A549 (cell line): ENCODE results near the gene PKLR. TPM values are rescaled to one million over a fixed set of nuclear protein-coding genes. Genes with fewer than 3 reads are reported as not detected.
A peak's percentile ranks its signal among the peaks of the same experiment; 100 is the strongest.

Source experiments
- ATAC-seq, 2 experiments: fragments of 200-7000 bp in 1 of 2; fragments of >200 bp in 1 of 2; cut with Nextera tagmentation in 1 of 2; cut with Tn5 transposase in 1 of 2; 3 replicates each; pipeline versions ENCODE4 v1.8.0 to v1.9.1; 2018 to 2020; ENCODE audit warnings: mild to moderate bottlenecking in 1 of 2, moderate library complexity in 1 of 2
- CTCF ChIA-PET: fragments of 300-600 bp; sonication (Branson Sonifier 250); formaldehyde crosslinking; extraction: SDS; loops from one replicate; lab custom pipeline; 2021; ENCODE audit warnings: antibody characterized with exemption, inconsistent platforms; lab: Yijun Ruan, JAX
- POLR2A ChIA-PET: fragments of 350-600 bp; formaldehyde crosslinking; extraction: SDS; loops from one replicate; lab custom pipeline; 2021; ENCODE audit warnings: antibody characterized with exemption, inconsistent platforms; lab: Yijun Ruan, JAX
- DNase-seq, 2 experiments: peaks; one replicate each; pipeline versions ENCODE4 v3.0.0 to v3.0.0-alpha.2; 2011 to 2016; ENCODE audit warnings: low read depth in 1 of 2, low spot score in 1 of 2
- FAIRE-seq: peaks from 2 replicates; lab custom pipeline; 2011; peaks lifted over from hg19 to GRCh38; lab: Jason Lieb, UNC
- H3K27ac ChIP-seq, 2 experiments: fragments of >200 bp; sonication (Bioruptor Twin); formaldehyde crosslinking; 3 replicates each; pipeline ENCODE4 v1.5.1; 2016 to 2017
- H3K4me1 ChIP-seq: fragments of >200 bp; sonication (Bioruptor Twin); formaldehyde crosslinking; 3 replicates; pipeline ENCODE4 v1.6.1; 2016
- H3K4me2 ChIP-seq: fragments of >200 bp; sonication (Bioruptor Twin); formaldehyde crosslinking; 3 replicates; pipeline ENCODE4 v1.6.1; 2016
- H3K4me3 ChIP-seq: fragments of >200 bp; sonication (Bioruptor Twin); formaldehyde crosslinking; 3 replicates; pipeline ENCODE4 v1.5.1; 2016
- H3K9me3 ChIP-seq: fragments of >200 bp; sonication (Bioruptor Twin); formaldehyde crosslinking; 3 replicates; pipeline ENCODE4 v1.6.1; 2016
- ATOH8 ChIP-seq: fragments of 250-450 bp; sonication (Bioruptor Pico); IDR thresholded peaks from 2 replicates; pipeline ENCODE4 v1.5.0; 2020; ENCODE audit warnings: low read depth, mild to moderate bottlenecking, moderate library complexity
- BCL3 ChIP-seq: fragments of >200 bp; sonication (Bioruptor Twin); formaldehyde crosslinking; IDR thresholded peaks from 3 replicates; pipeline ENCODE4 v1.6.1; 2016
- EHMT2 ChIP-seq: fragments of 200-600 bp; sonication (generic); IDR thresholded peaks from 2 replicates; pipeline ENCODE4 v1.6.1; 2016; ENCODE audit warnings: antibody characterized with exemption, low read depth, mild to moderate bottlenecking, moderate library complexity
- EP300 ChIP-seq, 2 experiments: fragments of >200 bp; sonication (Bioruptor Twin); formaldehyde crosslinking; IDR thresholded peaks; 2 replicates in 1 of 2; 3 replicates in 1 of 2; pipeline ENCODE4 v1.6.1; 2016 to 2017
- ESRRA ChIP-seq: fragments of 150-350 bp; IDR thresholded peaks from 2 replicates; pipeline ENCODE4 v1.6.1; 2014; ENCODE audit warnings: mild to moderate bottlenecking, low read length, borderline replicate concordance
- FOSB ChIP-seq: fragments of 250-450 bp; sonication (Bioruptor Pico); IDR thresholded peaks from 2 replicates; pipeline ENCODE4 v1.5.0; 2020; ENCODE audit warnings: mild to moderate bottlenecking, moderate library complexity
- HES2 ChIP-seq: fragments of >200 bp; sonication (Bioruptor Twin); formaldehyde crosslinking; IDR thresholded peaks from 2 replicates; pipeline ENCODE4 v1.6.1; 2016
- HEYL ChIP-seq: fragments of 250-450 bp; sonication (Bioruptor Pico); IDR thresholded peaks from 2 replicates; pipeline ENCODE4 v1.8.0; 2021; ENCODE audit warnings: mild to moderate bottlenecking, moderate library complexity
- HOXB13 ChIP-seq: fragments of 250-450 bp; sonication (Bioruptor Pico); IDR thresholded peaks from 2 replicates; pipeline ENCODE4 v1.5.0; 2020; ENCODE audit warnings: low read depth, mild to moderate bottlenecking, moderate library complexity
- HOXB5 ChIP-seq: fragments of 250-450 bp; sonication (Bioruptor Pico); IDR thresholded peaks from 2 replicates; pipeline ENCODE4 v1.5.0; 2020; ENCODE audit warnings: mild to moderate bottlenecking, moderate library complexity
- KDM1A ChIP-seq: fragments of 200-600 bp; sonication (generic); IDR thresholded peaks from 2 replicates; pipeline ENCODE4 v1.6.1; 2016; ENCODE audit warnings: low read depth, mild to moderate bottlenecking
- KDM5A ChIP-seq: fragments of 200-600 bp; sonication (generic); IDR thresholded peaks from 2 replicates; pipeline ENCODE4 v1.6.1; 2016; ENCODE audit warnings: antibody characterized with exemption, mild to moderate bottlenecking
- MAFK ChIP-seq: fragments of 450-650 bp; IDR thresholded peaks from 2 replicates; pipeline ENCODE4 v1.6.1; 2014; ENCODE audit not compliant: partially characterized antibody
- POLR2A ChIP-seq: IDR thresholded peaks from 2 replicates; pipeline ENCODE4 v1.6.1; 2012; ENCODE audit warnings: mild to moderate bottlenecking, low read length
- RARB ChIP-seq: fragments of 250-450 bp; sonication (Bioruptor Pico); IDR thresholded peaks from 2 replicates; pipeline ENCODE4 v1.8.0; 2021; ENCODE audit warnings: mild to moderate bottlenecking, moderate library complexity
- RCOR1 ChIP-seq: fragments of 150-350 bp; IDR thresholded peaks from 2 replicates; pipeline ENCODE4 v1.6.1; 2014; ENCODE audit warnings: antibody characterized with exemption, low read length, low read depth
- RFX5 ChIP-seq: fragments of 450-650 bp; IDR thresholded peaks from 2 replicates; pipeline ENCODE4 v1.7.1; 2014; ENCODE audit warnings: antibody characterized with exemption, mild to moderate bottlenecking, moderate library complexity
- SREBF2 ChIP-seq: fragments of 450-650 bp; IDR thresholded peaks from 2 replicates; pipeline ENCODE4 v1.6.1; 2014; ENCODE audit warnings: mild to moderate bottlenecking, moderate library complexity
- TFCP2L1 ChIP-seq: fragments of 250-450 bp; sonication (Bioruptor Pico); IDR thresholded peaks from 2 replicates; pipeline ENCODE4 v1.5.0; 2021; ENCODE audit warnings: mild to moderate bottlenecking
- ZFP36 ChIP-seq: fragments of 450-650 bp; IDR thresholded peaks from 2 replicates; pipeline ENCODE4 v1.6.1; 2014; ENCODE audit warnings: borderline replicate concordance; ENCODE audit not compliant: partially characterized antibody
- WGBS: methylation state at CpG from one replicate; pipeline ENCODE4 v1.1.6; 2017; ENCODE audit errors: missing lambda C conversion rate; 5-methylcytosine and 5-hydroxymethylcytosine counted together
- polyA plus RNA-seq, 4 experiments: library from polyadenylated mRNA; depleted of rRNA in 3 of 4; stranded (reverse); fragments of >200 nt; fragmentation: RNase III in 1 of 4; extraction: RNeasy Plus Mini Kit Qiagen cat#74134 plus additional on column Dnase treatment in 1 of 4; gene quantifications; 2 replicates in 3 of 4; 3 replicates in 1 of 4; pipeline ENCODE4 v1.2.3, GENCODE V29; 2011 to 2017

PKLR gene
- polyA plus RNA-seq, 2 of the 4 experiments (the other 2 are of a cell fraction) = 0.03 TPM; not detected in 1

- FAIRE-seq = no peak
- 98% methylated on average over 14 of the region's 21 CpGs for WGBS
- CTCF ChIA-PET = interaction anchor here (4.3 to 16.5 kb wide), 2 partner anchors 19 to 55 kb away, joined by 26 to 326 read pairs; no protein-coding TSS in a partner anchor
- ATAC-seq = no peak
- Histone ChIP-seq H3K4me3 (no peak overlapping the region), H3K4me2 (no peak overlapping the region), H3K4me1 (peaks cover 9% of the 10 kb centered on the region; the same call in 2 of the 3 replicates), H3K27ac (no peak overlapping the region), H3K9me3 (no peaks in the 10 kb centered on the region)
- DNase-seq = no peak
- POLR2A ChIA-PET = no interaction called here
- no peak for TF ChIP-seq TFCP2L1 (CRISPR knock-in tag)
- no peak for TF ChIP-seq HOXB5 (CRISPR knock-in tag)
- TF ChIP-seq MAFK = no peak
- no peak for TF ChIP-seq RARB (CRISPR knock-in tag)
- TF ChIP-seq KDM1A = no peak
- TF ChIP-seq HEYL (CRISPR knock-in tag) = no peak
- no peak for TF ChIP-seq RCOR1
- no peak for TF ChIP-seq EP300 (IDR thresholded peaks at IDR 0.05)
- no peak for TF ChIP-seq SREBF2
- no peak for TF ChIP-seq BCL3
These were observed 32.6 kb downstream of the PKLR start for GRCh38 chr1:155268630-155269029.

GRCh38 chr1:155267373-155267772 lies 33.9 kb downstream of the PKLR start:
- DNase-seq (no peak), ATAC-seq (no peak), FAIRE-seq (no peak)
- ChIA-PET CTCF (interaction anchor here (0.9 to 16.5 kb wide), 5 partner anchors 9 to 381 kb away, joined by 4 to 326 read pairs (median 6); partner anchors contain the start of gene HCN3), POLR2A (no interaction called here)
- TF ChIP-seq RFX5 (no peak), RARB (CRISPR knock-in tag) (no peak), EP300 (IDR thresholded peaks at IDR 0.05) (no peak), HES2 (no peak), ATOH8 (CRISPR knock-in tag) (no peak)
- 96% methylated on average over 2 of the region's 2 CpGs for WGBS
- H3K4me2 ChIP-seq = no peak overlapping the region
- peaks cover 13% of the 10 kb centered on the region for H3K4me1 ChIP-seq
- no peak overlapping the region for H3K27ac ChIP-seq
- no peak overlapping the region for H3K4me3 ChIP-seq
- no peaks in the 10 kb centered on the region for H3K9me3 ChIP-seq

- POLR2A ChIA-PET = no interaction called here
These were observed 34.7 kb downstream of the PKLR start for GRCh38 chr1:155266553-155266952.

GRCh38 chr1:155263067-155263466 lies 38.2 kb downstream of the PKLR start:
- TF ChIP-seq BCL3 (no peak), HOXB5 (CRISPR knock-in tag) (no peak), RARB (CRISPR knock-in tag) (no peak), FOSB (CRISPR knock-in tag) (no peak), KDM5A (no peak), ESRRA (no peak), POLR2A (no peak), EHMT2 (no peak), ZFP36 (no peak), SREBF2 (no peak), HOXB13 (no peak)
- ChIA-PET CTCF (interaction anchor here (1.0 to 16.5 kb wide), 4 partner anchors 13 to 61 kb away, joined by 3 to 326 read pairs (median 4); partner anchors contain the start of gene FDPS), POLR2A (interaction anchor here (0.9 kb wide), 1 partner anchor 10 kb away, joined by 5 read pairs; the partner anchor contains the start of gene CLK2)
- no peak for FAIRE-seq
- no peak for DNase-seq
- no peak for ATAC-seq
- peaks cover 14% of the 10 kb centered on the region for H3K4me1 ChIP-seq
- H3K4me3 ChIP-seq = no peak overlapping the region
- H3K4me2 ChIP-seq = peak overlapping the region; percentile 91; the same call in 1 of the 3 replicates
- peak overlapping the region in 1 of 2 experiments; percentile 97; a peak in 1 of 6 replicates for H3K27ac ChIP-seq
- 95% methylated on average over 11 of the region's 11 CpGs for WGBS
- H3K9me3 ChIP-seq = no peaks in the 10 kb centered on the region

More at GRCh38 chr1:155266553-155266952, 34.7 kb downstream of the PKLR start:
- no peak overlapping the region for H3K4me2 ChIP-seq
- CTCF ChIA-PET = interaction anchor here (0.9 to 16.5 kb wide), 6 partner anchors 10 to 382 kb away, joined by 3 to 326 read pairs (median 11); no protein-coding TSS in a partner anchor
- TF ChIP-seq EP300 (IDR thresholded peaks at IDR 0.05) = no peak
- 89% methylated on average over 6 of the region's 6 CpGs for WGBS
- no peaks in the 10 kb centered on the region for H3K9me3 ChIP-seq
- no peak for DNase-seq
- no peak overlapping the region for H3K27ac ChIP-seq
- ATAC-seq = no peak
- H3K4me3 ChIP-seq = no peak overlapping the region
- no peak for FAIRE-seq
- peaks cover 5% of the 10 kb centered on the region for H3K4me1 ChIP-seq
